SK-N-SH treated with all-trans-retinoic acid at 6 μM for 48 hours (cell line): ENCODE results near the gene TCTA.

Experiments used
- ATAC-seq: fragments of 200-7000 bp; cut with Tn5 transposase; 3 replicates; pipeline ENCODE4 v1.9.1; 2020; ENCODE audit warnings: mild to moderate bottlenecking, moderate library complexity
- ARNTL ChIP-seq: fragments of 450-650 bp; formaldehyde crosslinking; IDR thresholded peaks from 2 replicates; pipeline ENCODE4 v1.5.0; 2020; ENCODE audit warnings: low read depth, mild to moderate bottlenecking, moderate library complexity, borderline replicate concordance
- BACH2 ChIP-seq: fragments of 250-450 bp; sonication (Bioruptor Pico); IDR thresholded peaks from 2 replicates; pipeline ENCODE4 v1.9.0; 2021; ENCODE audit warnings: mild to moderate bottlenecking, borderline replicate concordance
- CSDC2 ChIP-seq: fragments of 250-450 bp; sonication (Bioruptor Pico); IDR thresholded peaks from 2 replicates; pipeline ENCODE4 v1.5.0; 2020; ENCODE audit warnings: mild to moderate bottlenecking, moderate library complexity
- ISL1 ChIP-seq: fragments of 250-450 bp; sonication (Bioruptor Pico); IDR thresholded peaks from 2 replicates; pipeline ENCODE4 v2.1.2; 2022; ENCODE audit warnings: mild to moderate bottlenecking, moderate library complexity
- PATZ1 ChIP-seq: fragments of 250-450 bp; sonication (Bioruptor Pico); IDR thresholded peaks from 2 replicates; pipeline ENCODE4 v1.8.0; 2020; ENCODE audit warnings: mild to moderate bottlenecking, moderate library complexity, borderline replicate concordance
- TCF4 ChIP-seq: fragments of 250-450 bp; sonication (Bioruptor Pico); IDR thresholded peaks from 2 replicates; pipeline ENCODE4 v1.8.0; 2021; ENCODE audit warnings: mild to moderate bottlenecking, moderate library complexity, borderline replicate concordance
- TOX ChIP-seq: fragments of 250-450 bp; sonication (Bioruptor Pico); IDR thresholded peaks from 2 replicates; pipeline ENCODE4 v1.8.0; 2021; ENCODE audit warnings: mild to moderate bottlenecking, moderate library complexity, borderline replicate concordance
- ZFP3 ChIP-seq: fragments of 250-450 bp; sonication (Bioruptor Pico); IDR thresholded peaks from 2 replicates; pipeline ENCODE4 v1.5.0; 2020; ENCODE audit warnings: mild to moderate bottlenecking, moderate library complexity
- ZFP30 ChIP-seq: fragments of 450-650 bp; formaldehyde crosslinking; IDR thresholded peaks from 2 replicates; pipeline ENCODE4 v1.5.0; 2022; ENCODE audit warnings: mild to moderate bottlenecking, moderate library complexity
- ZNF565 ChIP-seq: fragments of 450-650 bp; formaldehyde crosslinking; conservative IDR thresholded peaks from 2 replicates; pipeline ENCODE4 v1.5.0; 2020; ENCODE audit warnings: low read depth, mild to moderate bottlenecking, moderate library complexity
- ZNF70 ChIP-seq: fragments of 450-650 bp; formaldehyde crosslinking; IDR thresholded peaks from 2 replicates; pipeline ENCODE4 v1.5.0; 2020; ENCODE audit warnings: mild to moderate bottlenecking, moderate library complexity
- TF ChIP-seq, protein P1 (sequence below): fragments of 250-450 bp; sonication (Bioruptor Pico); IDR thresholded peaks from 2 replicates; pipeline ENCODE4 v1.5.0; 2020; ENCODE audit warnings: mild to moderate bottlenecking, moderate library complexity

Gene TCTA

GRCh38 chr3:49462222-49462621 is 50.0 kb downstream of the TCTA start (continued):
- no peak for TF ChIP-seq PATZ1 (CRISPR knock-in tag)
- TF ChIP-seq ARNTL (CRISPR knock-in tag) = no peak
- TF ChIP-seq, protein P1, sequence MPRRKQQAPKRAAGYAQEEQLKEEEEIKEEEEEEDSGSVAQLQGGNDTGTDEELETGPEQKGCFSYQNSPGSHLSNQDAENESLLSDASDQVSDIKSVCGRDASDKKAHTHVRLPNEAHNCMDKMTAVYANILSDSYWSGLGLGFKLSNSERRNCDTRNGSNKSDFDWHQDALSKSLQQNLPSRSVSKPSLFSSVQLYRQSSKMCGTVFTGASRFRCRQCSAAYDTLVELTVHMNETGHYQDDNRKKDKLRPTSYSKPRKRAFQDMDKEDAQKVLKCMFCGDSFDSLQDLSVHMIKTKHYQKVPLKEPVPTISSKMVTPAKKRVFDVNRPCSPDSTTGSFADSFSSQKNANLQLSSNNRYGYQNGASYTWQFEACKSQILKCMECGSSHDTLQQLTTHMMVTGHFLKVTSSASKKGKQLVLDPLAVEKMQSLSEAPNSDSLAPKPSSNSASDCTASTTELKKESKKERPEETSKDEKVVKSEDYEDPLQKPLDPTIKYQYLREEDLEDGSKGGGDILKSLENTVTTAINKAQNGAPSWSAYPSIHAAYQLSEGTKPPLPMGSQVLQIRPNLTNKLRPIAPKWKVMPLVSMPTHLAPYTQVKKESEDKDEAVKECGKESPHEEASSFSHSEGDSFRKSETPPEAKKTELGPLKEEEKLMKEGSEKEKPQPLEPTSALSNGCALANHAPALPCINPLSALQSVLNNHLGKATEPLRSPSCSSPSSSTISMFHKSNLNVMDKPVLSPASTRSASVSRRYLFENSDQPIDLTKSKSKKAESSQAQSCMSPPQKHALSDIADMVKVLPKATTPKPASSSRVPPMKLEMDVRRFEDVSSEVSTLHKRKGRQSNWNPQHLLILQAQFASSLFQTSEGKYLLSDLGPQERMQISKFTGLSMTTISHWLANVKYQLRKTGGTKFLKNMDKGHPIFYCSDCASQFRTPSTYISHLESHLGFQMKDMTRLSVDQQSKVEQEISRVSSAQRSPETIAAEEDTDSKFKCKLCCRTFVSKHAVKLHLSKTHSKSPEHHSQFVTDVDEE (CRISPR knock-in tag) = no peak
- no peak for TF ChIP-seq ISL1 (CRISPR knock-in tag)
- no peak for TF ChIP-seq ZNF565 (CRISPR knock-in tag)
- TF ChIP-seq ZFP30 (CRISPR knock-in tag) = no peak
- no peak for TF ChIP-seq TCF4 (CRISPR knock-in tag)

- no peak for TF ChIP-seq ZFP3
- no peak for TF ChIP-seq CSDC2 (CRISPR knock-in tag)
- no peak for TF ChIP-seq ZNF70 (CRISPR knock-in tag)
- TF ChIP-seq ISL1 (CRISPR knock-in tag) = no peak
- no peak for TF ChIP-seq ZFP30 (CRISPR knock-in tag)
- TF ChIP-seq, protein P1 (CRISPR knock-in tag) = no peak
- no peak for TF ChIP-seq TOX (CRISPR knock-in tag)
- TF ChIP-seq BACH2 (CRISPR knock-in tag) = no peak
- no peak for ATAC-seq
Measured at GRCh38 chr3:49465270-49466034, 53.2 kb downstream of the TCTA start.
